Measurements from ENCODE around the gene COPZ2.
"Not testable (repeated sequence)": the region's sequence is repeated elsewhere in the genome, so short reads cannot be mapped to it uniquely, and the experiment has no call there.

Gene COPZ2

GRCh38 chr17:48055531-48056245 is 18.1 kb upstream of the COPZ2 start:
- peak; percentile 79 for DNase-seq

DNA sequence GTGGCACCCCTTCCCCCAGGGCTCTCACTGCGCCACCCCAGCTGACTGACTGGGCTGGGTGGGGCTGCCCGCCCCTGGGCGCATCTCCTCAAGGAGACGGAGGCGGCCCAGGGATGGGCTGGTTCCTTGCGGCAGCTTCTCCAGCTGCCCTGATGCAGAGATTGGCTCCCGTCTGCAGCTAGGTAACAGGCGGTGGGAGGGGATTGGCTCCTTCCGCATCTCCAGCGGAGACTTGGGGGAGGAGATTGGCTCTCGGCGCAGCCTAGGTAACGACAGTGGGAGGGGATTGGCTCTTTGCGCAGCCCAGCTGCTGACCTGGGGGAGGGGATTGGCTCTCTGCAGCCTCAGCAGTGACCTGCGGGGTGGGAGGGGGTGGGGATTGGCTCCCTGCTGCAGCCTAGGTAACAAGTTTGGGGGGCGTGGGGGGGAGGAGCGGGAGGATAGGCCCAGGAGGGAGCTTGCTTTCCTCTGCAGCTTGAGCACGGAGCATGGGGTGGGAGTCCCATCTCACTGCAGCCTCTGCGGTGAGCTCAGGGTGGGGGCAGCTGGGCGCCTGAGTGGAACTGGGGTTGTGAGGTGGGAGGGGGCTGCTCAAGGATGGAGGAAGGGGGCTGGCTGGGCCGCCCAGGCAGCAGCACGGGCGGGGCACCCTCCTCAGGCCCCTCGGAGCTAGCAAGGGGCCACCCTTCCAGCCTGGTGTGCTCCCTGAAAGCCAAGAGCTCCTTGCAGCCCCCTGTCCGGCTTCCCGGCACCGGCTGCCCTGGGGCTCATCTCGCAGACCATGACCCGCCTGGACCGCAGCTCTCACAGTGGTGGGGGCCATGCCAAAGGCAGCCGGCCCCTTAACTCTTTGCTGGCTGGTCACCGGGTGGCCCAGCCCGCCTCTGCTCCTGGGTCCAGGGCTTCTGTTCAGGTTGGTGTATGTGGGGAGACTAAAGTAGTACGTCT is 16.9 kb upstream of the COPZ2 start:
- DNase-seq = peak; percentile 97

DNA sequence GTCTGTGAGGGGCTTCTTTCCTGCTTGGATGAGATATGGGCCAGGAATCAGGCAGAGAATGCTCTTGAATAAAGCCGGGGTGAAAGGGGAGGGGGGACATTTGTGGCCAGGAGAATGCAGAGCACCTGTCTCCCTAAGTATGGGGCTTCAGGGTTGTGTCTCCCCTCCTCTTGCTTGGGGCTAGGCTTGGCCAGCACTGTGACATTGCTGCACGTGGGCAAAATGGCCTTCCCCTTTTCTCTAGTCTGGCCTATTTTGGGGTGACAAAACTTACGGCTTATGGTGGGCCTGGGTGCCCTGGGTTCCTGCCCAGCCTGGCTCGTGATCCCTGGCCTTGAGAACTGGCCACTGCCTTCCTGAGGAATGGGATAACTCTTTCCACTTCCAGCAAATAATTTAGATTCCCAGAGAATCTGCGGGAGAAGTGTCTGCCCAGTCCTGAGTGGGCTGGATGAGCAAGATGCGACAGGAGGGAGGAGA is 16.2 kb upstream of the COPZ2 start:
- DNase-seq = no peak

DNA sequence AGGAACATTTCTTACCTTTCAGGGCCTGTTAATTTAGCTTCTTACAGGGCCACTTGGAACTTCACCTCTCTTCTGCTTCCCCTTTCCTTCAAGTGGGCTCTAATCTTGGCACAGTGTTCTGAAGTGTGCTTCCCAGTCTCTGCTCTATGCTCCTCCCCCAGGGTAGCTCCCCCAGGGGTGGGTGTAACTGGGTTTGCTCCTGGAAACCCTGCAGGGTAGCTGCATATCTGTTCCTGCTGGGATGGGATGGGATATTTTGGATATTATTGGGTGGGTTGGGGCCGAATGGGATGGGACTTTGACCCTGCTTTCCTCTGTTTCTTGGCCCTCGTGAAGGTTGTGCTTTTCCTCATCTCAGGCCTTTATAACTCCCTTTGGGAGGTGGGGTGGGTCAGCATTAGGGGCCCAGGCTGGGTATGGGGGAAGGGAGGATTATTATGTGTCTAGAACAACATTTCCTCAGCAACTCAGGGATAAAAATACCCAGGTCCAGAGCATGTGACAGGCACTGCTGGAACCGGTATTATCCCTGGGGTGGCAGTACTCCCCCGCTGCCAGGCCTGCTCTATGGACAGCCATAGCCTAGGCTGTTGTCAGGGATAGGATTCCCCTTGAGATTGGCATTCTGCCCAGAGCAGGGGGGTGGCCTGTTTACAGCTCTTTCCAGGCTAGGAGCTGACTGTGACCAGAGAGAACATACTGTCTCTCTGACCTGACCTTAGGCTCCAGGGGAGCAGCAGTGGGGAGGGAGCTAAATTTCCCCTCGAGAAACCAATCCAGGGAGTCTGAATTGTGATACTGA is 15.6 kb upstream of the COPZ2 start:
- DNase-seq = no peak

DNA sequence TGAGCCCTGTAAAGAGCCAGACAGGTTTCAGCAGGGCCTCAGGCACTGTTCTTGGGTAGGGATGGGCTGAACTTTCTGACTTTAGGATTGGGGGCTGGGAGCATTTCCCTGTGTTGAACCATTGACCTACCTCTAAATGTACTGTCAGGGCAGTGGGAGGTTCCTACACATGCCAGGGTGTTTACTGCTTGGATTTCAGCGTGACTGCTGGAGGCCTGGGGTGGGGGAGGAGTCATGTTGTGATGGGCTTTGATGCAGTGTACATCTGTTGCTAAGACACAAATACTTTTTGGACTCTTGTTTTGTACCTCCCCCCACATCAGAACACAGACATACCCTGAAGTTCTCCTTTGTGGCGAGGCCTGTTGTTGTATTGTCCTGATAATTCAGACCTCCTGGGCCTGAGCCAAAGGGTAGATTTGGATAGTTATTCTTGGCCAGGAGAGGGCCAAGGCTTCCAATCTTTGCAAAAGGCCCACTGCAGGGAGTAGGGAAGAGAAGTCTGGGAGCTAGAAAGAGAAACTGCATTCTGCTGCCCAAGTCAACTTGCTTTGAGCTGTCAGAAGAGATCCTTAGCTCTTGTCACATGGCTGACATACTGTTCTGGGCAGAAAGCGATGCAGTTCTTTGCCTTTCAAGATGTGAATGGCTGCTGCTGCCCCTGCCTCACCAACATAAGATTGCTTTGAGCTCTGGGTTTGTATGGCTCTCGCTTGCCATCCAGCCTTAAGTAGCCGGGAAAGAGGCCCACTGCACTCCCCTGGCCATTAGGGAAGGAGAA is 14.3 kb upstream of the COPZ2 start:
- DNase-seq = peak; percentile 92

DNA sequence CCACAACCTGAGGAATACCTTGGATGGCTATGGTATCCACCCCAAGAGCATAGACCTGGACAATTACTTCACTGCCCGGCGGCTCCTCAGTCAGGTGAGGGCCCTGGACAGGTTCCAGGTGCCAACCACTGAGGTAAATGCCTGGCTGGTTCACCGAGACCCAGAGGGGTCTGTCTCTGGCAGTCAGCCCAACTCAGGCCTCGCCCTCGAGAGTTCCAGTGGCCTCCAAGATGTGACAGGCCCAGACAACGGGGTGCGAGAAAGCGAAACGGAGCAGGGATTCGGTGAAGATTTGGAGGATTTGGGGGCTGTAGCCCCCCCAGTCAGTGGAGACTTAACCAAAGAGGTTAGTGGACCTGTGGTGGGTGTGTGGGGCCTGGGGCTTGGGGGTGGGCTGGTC is 13.7 kb upstream of the COPZ2 start:
- no peak for DNase-seq

DNA sequence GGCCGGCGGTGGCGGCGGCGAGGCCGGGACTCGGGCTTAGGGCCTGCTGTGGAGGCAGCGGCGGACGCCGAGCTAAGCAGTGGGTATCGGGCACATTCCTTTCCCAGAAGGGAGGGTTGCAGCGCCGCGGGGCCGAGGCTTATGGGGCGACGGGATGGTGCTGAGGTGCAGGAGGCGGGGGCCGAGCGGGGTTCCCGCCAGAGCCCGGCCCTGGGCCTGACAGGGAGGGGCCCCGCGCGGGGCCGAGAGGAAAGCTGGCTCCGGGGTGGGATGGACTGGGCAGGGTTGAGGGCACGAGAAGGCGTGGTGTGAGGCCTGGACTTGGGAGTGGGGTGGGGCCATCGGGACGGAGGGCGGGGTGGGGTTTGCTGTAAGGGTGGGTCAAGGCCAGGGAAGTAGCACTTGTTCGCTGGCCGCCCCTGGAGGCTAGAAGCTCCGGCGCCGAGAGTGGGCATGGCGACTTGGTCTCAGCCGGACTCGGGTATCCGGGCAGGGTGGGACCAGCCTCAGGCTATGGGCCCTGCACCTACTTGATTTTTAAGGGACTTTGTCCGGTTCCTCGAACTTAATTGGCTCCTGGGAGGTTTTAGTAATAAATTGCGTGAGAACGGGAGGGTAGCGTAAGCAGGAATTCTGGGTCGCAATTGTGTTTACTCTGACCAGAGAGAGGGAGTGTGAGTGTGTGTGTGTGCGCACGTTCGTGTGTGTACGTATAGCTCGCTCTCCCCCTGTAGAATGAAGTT is 11.0 kb upstream of the COPZ2 start:
- DNase-seq = peak; percentile 92

GRCh38 chr17:48047741-48048383 is 10.3 kb upstream of the COPZ2 start, which contains the start of gene NFE2L1:
Gene NFE2L1 (plus strand): TSS chr17:48048359. CDS start chr17:48051119, 2,760 bp downstream.
- DNase-seq = peak; percentile 100

DNA sequence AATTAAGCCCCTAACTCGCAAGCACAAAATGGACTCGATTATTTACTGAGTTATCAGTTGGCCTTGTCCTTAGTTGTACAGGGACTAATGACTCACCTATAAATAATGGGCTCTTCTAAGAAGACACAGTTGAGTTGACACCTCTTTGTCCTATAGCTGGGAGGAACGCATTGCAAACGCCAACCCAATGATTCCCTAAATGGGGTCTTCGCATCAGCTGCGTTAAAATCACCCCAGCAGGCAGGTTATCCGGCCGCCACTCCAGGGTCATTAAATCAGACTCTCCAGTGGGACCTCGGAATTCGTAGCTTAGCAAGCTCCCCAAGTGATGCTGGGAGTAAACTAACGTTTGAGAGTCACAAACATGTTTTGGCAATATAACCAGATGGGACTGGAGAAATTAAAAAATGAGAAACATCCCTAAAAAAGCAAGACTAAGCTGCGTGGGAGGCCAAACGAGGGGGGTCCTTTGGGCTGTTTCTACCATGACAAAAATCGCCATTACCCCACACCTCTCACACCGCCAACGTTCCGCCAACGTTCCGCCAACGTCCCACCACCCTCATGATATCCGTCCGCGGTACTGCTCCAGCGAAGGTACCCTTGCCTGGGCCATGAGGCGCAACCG is 9.6 kb upstream of the COPZ2 start:
- no peak for DNase-seq

DNA sequence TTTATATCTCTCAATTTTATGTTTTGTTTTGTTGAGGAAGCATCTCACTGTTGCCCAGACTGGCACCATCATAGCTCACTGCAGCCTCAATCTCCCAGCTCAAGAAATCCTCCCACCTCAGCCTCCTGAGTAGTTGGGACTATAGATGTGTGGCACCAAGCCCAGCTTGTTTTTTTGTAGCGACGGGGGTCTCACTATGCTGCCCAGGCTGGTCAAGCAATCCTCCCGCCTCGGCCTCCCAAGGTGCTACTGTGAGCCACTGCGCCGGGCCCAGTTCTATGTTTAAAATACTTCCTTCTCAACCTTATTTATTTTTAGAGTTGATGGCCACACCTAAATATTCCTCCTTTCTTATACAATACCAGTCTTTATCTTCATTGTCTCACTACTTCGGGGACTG is 8.7 kb upstream of the COPZ2 start:
- DNase-seq = no peak

DNA sequence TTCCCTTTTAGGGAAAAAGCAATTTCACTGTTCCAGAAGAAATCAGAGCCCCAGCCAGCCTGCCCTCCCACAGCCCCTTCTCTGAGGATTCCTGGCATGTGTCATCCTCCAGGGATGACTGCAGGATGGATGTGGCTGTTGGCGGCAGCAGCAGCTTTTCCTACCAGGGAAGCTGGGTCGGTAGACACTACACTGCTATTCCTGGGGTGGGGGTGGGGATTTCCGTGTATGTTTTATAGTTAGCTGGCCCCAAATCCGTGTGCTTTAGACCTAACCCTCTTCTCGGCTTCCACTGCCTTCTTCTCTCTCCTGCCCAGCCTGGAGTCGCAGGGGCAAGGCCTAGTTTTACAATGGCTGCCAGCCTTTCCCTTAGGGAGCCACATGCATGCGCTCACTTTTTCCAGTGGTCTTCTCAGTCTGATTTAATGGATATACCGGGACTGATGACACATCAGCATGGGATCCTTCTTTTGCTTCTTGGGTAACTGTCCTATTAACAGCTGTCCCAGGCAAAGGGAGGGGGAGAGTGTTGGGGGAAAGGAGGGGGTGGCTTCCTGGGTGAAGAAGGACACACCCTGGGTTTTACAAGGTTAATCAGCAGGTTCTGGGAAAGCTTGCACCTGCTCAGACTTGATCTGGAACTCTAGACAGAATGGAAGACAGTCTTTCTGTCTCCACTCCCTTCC is 7.9 kb upstream of the COPZ2 start:
- no peak for DNase-seq

DNA sequence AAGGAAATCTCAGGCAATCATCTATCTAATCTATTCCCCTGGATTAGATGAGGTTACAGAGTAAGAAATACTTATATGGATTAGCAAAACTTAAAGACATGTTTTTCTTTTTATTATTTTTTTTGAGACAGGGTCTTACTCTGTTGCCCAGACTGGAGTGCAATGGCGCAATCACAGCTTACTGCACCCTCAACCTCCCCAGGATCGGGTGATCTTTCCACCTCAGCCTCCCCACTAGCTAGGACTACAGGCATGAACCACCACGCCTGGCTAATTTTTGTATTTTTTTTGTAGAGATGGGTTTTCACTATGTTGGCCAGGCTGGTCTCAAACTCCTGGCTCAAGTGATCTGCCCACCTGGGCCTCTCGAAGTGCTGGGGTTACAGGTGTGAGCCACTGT is 7.3 kb upstream of the COPZ2 start:
- no peak for DNase-seq

DNA sequence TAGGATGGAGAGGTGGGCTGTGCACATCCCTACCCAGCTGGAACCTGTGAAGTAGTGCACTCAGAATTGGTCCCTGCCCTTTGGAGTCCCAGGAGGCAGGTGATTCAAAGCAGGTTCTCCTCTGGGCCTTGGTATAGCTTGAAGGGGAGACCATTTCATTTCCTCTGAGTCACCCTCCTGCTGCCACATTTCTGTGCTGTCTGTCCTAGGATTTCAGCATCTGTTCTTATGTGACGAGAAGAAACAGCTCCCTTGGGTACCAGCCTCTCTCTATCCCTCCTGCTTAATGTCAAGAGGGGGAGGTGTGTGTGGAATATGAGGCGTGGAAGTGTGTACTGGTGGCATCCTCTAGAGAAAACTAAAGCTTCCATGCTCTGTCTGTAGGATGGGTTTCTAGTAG is 5.6 kb upstream of the COPZ2 start:
- DNase-seq = no peak

- DNase-seq = no peak
Measured at GRCh38 chr17:48038687-48039086, 1.1 kb upstream of the COPZ2 start.

DNA sequence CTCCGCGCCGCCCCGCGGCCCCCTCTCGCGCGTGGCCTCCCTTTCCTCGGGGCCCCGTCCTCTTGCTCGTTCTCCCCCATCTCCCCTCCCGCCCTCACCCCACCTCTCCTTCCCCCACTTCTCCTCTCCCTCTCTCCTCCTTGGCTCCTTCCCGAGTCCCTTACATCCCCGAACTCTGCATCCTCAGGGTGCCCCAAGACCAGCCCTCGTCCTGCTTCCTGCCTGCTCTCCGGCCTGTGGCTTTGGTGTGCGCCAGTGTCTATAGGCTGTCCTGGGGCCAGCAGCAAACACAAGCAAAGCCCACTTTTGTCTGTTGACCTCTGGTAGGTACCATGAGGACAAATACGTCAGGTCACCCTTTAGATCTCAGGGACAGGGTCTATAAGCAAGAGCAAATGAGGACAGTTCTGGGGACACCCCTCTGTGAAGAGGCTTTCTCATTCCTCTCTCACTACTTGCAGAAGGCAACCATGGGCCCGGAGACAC is 284 bp upstream of the COPZ2 start:
- DNase-seq = no peak

DNA sequence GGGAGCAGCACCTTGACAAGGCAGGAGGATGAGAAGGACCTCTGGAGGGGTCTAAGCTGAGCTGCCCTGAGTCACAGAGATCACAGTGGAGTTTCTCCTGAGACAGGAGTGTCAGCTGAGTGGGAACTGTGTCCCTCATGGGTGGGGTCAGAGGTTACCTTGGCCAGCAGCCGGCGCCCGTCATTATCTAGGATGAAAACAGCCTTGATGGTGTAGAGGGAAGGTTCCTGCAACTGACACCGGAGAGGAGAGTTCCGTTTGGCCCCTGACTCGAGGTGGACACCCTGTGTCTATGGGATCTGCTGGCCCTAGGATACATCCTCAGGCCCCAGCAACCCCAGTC is 933 bp downstream of the COPZ2 start:
- no peak for DNase-seq

DNA sequence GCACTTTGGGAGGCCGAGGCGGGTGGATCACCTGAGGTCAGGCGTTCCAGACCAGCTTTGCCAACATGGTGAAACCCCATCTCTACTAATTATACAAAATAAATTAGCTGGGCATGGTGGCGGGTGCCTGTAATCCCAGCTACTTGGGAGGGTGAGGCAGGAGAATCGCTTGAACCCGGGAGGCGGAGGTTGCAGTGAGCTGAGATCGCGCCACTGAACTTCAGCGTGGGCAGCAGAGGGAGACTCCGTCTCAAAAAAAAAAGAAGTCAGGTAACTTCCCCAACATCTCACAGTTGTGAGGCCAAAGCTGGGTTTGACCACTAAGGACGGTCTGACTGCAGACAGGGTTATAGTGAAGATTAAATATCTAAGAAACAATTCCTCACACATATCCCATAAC is 2.9 kb downstream of the COPZ2 start:
- DNase-seq = not testable (repeated sequence)

GRCh38 chr17:48031966-48032365 is 5.6 kb downstream of the COPZ2 start:
- no peak for DNase-seq

GRCh38 chr17:48030531-48030930 is 7.1 kb downstream of the COPZ2 start:
- no peak for DNase-seq

GRCh38 chr17:48028736-48029135 is 8.9 kb downstream of the COPZ2 start:
- DNase-seq = no peak
